Gastroesophageal sphincter (tissue), 4 donors: ENCODE data around the gene IFT81. TPM values are rescaled to one million over a fixed set of nuclear protein-coding genes. Genes with fewer than 3 reads are reported as not detected.

Experiments
- ATAC-seq: fragments of 150-250 bp; one replicate; pipeline ENCODE4 v1.9.1; 2016; ENCODE audit warnings: mild to moderate bottlenecking, moderate library complexity
- H3K27ac ChIP-seq, 4 donors: fragments of 200-600 bp; sonication (generic) in 3 of 4; 1 replicate in 3 of 4; 2 replicates in 1 of 4; pipeline ENCODE4 v1.5.1; 2016 to 2019
- H3K27me3 ChIP-seq: fragments of 200-600 bp; sonication (generic); one replicate; pipeline ENCODE4 v1.5.1; 2019
- H3K36me3 ChIP-seq, 2 donors: fragments of 200-600 bp; sonication (generic); one replicate each; pipeline ENCODE4 v1.5.1; 2019; ENCODE audit warnings: control low read depth in 1 of 2
- H3K4me1 ChIP-seq, 3 donors: fragments of 200-600 bp; sonication (generic); 1 replicate in 2 of 3; 2 replicates in 1 of 3; pipeline ENCODE4 v1.5.1; 2016 to 2019; ENCODE audit warnings: control low read depth in 2 of 3
- H3K4me3 ChIP-seq, 2 donors: fragments of 200-600 bp; sonication (generic); one replicate each; pipeline ENCODE4 v1.5.1; 2019; ENCODE audit warnings: mild to moderate bottlenecking in 1 of 2, moderate library complexity in 1 of 2
- H3K9me3 ChIP-seq, 3 donors: fragments of 200-600 bp; sonication (generic); one replicate each; pipeline ENCODE4 v1.5.1; 2017 to 2019; ENCODE audit warnings: control low read depth in 2 of 3
- EP300 ChIP-seq: sonication (generic); formaldehyde crosslinking; IDR thresholded peaks from one replicate; pipeline ENCODE4 v1.6.1; 2017; ENCODE audit warnings: antibody characterized with exemption, mild to moderate bottlenecking
- POLR2A ChIP-seq, 2 donors: fragments of 450-650 bp; IDR thresholded peaks; one replicate each; pipeline ENCODE4 v1.6.1; 2017; ENCODE audit warnings: antibody characterized with exemption in 2 of 2, mild to moderate bottlenecking in 2 of 2, moderate library complexity in 1 of 2
- POLR2AphosphoS5 ChIP-seq: sonication (generic); formaldehyde crosslinking; IDR thresholded peaks from one replicate; pipeline ENCODE4 v1.6.1; 2017; ENCODE audit warnings: antibody characterized with exemption
- WGBS, 2 donors: methylation state at CpG; one replicate each; pipeline ENCODE4 v1.1.5; 2018; ENCODE audit warnings: low coverage in 1 of 2; 5-methylcytosine and 5-hydroxymethylcytosine counted together
- total RNA-seq, 4 donors: library from RNA; depleted of rRNA; stranded (reverse); fragments of >200 nt; gene quantifications; one replicate each; pipeline ENCODE4 v1.1.0, GENCODE V29; 2016
- TF ChIP-seq, protein P1 (sequence below), 4 experiments: fragments of 200-600 bp in 2 of 4; fragments of 450-650 bp in 2 of 4; sonication (generic) in 1 of 4; IDR thresholded peaks; one replicate each; pipeline ENCODE4 v1.5.1; 2017 to 2019; ENCODE audit warnings: antibody characterized with exemption in 4 of 4, mild to moderate bottlenecking in 2 of 4, moderate library complexity in 2 of 4

Gene IFT81
- total RNA-seq, 4 donors from 2014 or later = 16.0 to 40.0 (median 20.7) TPM

DNA sequence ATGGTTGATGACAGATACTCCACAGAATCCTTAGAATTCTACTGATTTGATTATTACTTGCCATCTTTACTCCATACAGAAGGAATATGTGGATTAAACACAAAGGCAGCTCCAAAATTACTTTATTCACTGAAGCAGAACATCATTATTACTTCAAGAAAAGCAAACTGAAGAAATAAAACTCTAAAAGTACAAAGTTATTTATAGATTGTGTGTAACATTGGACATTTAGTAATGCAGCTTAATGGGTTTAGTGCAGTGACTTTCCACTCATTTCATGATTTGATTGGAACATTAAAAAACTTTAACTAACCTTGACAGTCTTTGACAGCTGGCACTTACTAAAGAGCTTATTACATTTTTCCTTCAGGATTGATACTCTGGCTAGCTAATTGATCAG lies 97.9 kb downstream of the IFT81 start:
- no peak for ATAC-seq
- Histone ChIP-seq H3K36me3 (peaks cover 0 to 22% of the 10 kb centered on the region in 2 donors), H3K9me3 (no peaks in the 10 kb centered on the region), H3K4me3 (no peak overlapping the region), H3K4me1 (peaks cover 11 to 49% (median 14%) of the 10 kb centered on the region in 3 donors), H3K27me3 (no peaks in the 10 kb centered on the region), H3K27ac (peak overlapping the region; percentile 52 to 78 (median 68))
- TF ChIP-seq POLR2AphosphoS5 (peak; percentile 21), POLR2A (IDR thresholded peaks at IDR 0.05) (no peak)
- TF ChIP-seq, protein P1, sequence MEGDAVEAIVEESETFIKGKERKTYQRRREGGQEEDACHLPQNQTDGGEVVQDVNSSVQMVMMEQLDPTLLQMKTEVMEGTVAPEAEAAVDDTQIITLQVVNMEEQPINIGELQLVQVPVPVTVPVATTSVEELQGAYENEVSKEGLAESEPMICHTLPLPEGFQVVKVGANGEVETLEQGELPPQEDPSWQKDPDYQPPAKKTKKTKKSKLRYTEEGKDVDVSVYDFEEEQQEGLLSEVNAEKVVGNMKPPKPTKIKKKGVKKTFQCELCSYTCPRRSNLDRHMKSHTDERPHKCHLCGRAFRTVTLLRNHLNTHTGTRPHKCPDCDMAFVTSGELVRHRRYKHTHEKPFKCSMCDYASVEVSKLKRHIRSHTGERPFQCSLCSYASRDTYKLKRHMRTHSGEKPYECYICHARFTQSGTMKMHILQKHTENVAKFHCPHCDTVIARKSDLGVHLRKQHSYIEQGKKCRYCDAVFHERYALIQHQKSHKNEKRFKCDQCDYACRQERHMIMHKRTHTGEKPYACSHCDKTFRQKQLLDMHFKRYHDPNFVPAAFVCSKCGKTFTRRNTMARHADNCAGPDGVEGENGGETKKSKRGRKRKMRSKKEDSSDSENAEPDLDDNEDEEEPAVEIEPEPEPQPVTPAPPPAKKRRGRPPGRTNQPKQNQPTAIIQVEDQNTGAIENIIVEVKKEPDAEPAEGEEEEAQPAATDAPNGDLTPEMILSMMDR (IDR thresholded peaks at IDR 0.05) = no peak

GRCh38 chr12:110222433-110222832 lies 98.3 kb downstream of the IFT81 start:
- H3K4me1 ChIP-seq = peaks cover 11 to 49% (median 14%) of the 10 kb centered on the region in 3 donors
- H3K27ac ChIP-seq = peak overlapping the region; percentile 52 to 78 (median 68)
- 14 to 38% methylated on average over 1 of the region's 1 CpG for WGBS, 2 donors
- no peaks in the 10 kb centered on the region for H3K9me3 ChIP-seq
- ATAC-seq = no peak
- H3K27me3 ChIP-seq = no peaks in the 10 kb centered on the region
- H3K36me3 ChIP-seq = peaks cover 0 to 22% of the 10 kb centered on the region in 2 donors
- TF ChIP-seq, protein P1 (IDR thresholded peaks at IDR 0.05) = no peak
- TF ChIP-seq POLR2A (IDR thresholded peaks at IDR 0.05) = no peak
- no peak for TF ChIP-seq EP300
- TF ChIP-seq POLR2AphosphoS5 = no peak
- H3K4me3 ChIP-seq = no peak overlapping the region

DNA sequence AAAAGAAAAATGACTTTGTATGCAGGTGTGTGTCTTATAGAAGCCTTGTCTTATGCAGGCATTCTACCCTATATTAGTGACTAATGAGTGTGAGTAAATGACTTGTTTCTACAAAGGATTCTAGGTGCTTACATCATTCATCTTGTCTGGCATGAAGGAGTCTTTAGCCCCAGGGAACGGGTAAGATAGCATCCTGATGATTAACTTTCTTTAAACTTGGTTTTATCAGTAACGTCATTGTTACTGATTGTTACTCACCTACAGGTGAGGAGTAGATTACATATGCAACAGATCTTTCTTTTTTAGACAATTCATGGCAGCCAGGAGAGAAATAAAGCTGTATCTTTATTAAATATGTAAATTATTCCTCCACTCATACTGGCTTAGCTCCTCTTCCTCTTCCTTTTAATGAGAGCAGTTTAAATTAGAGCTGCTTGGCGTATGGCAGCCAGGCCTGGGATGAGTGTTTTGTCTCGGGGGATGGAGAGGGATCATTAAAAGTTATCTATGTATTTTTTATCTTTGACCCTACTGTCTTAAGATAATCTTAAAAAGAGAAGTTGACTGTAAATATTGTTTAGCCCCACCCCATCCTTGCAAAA lies 99.7 kb downstream of the IFT81 start:
- Histone ChIP-seq H3K27ac (peak overlapping the region; percentile 61 to 78 (median 68)), H3K4me1 (peaks cover 11 to 49% (median 14%) of the 10 kb centered on the region in 3 donors), H3K27me3 (no peaks in the 10 kb centered on the region), H3K4me3 (no peak overlapping the region), H3K9me3 (no peaks in the 10 kb centered on the region), H3K36me3 (peaks cover 0 to 19% of the 10 kb centered on the region in 2 donors)
- WGBS, 2 donors = 27 to 31% methylated on average over 4 of the region's 4 CpGs
- no peak for ATAC-seq
- TF ChIP-seq, protein P1 (IDR thresholded peaks at IDR 0.05) = no peak
- TF ChIP-seq POLR2AphosphoS5 (no peak), EP300 (no peak), POLR2A (IDR thresholded peaks at IDR 0.05) (no peak)

DNA sequence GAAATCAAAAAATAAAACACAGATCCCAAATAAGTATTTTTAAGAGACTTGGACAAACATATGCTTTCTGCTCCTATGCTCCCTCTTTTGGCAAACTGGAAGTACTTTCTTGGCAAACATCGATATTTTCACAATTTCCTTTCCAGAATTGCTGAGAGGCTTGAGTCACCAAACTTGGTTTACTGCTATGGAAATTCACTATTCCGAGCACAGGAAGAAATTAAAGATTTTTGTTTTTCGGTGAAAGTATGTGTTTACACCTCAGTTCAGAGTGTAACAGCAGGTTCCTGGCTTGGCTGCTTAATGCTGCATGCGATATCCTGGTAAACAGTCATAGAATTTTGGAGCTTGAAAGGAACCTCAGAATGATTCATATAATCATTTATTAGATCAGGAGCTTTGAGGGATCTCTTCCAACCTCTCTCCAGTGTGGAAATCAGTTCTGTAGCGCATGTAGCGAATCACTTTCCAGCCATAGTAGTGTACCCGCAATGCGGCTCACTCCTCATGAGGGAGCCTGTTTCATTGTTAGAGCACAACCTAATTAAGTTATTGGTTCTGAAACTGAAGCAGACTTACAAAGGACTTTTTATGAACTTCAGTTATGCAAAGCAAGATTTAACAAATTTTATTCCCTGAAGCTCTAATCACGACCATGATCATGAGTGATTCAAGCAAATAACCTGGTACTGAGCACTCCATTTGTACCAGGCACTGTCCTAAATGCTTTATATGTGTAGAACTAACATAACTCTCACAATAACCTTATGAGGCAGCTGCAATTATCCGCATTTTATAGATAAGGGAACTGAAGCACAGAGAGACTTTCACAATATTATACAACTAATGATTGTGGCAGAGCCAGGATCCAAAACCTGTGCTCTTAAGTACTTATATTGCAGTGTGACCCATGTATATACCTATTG lies 100.5 kb downstream of the IFT81 start:
- H3K9me3 ChIP-seq = no peaks in the 10 kb centered on the region
- peak; percentile 87 for ATAC-seq
- H3K27me3 ChIP-seq = no peaks in the 10 kb centered on the region
- H3K27ac ChIP-seq = peak overlapping the region; percentile 61 to 78 (median 75)
- H3K4me1 ChIP-seq = peaks cover 11 to 49% (median 14%) of the 10 kb centered on the region in 3 donors
- no peak for TF ChIP-seq EP300
- no peak for TF ChIP-seq POLR2A (IDR thresholded peaks at IDR 0.05)
- TF ChIP-seq, protein P1 (IDR thresholded peaks at IDR 0.05) = peak; percentile 62 to 80 (median 74)
- peak; percentile 76 for TF ChIP-seq POLR2AphosphoS5
- H3K4me3 ChIP-seq = peak overlapping the region; percentile 22 to 30
- H3K36me3 ChIP-seq = peaks cover 0 to 11% of the 10 kb centered on the region in 2 donors
- WGBS, 2 donors = 27 to 45% methylated on average over 10 of the region's 10 CpGs
